ENCODE data around the gene MAN2B2. TPM values are rescaled to one million over a fixed set of nuclear protein-coding genes. Genes with fewer than 3 reads are reported as not detected.
A peak's percentile ranks its signal among the peaks of the same experiment; 100 is the strongest.

The MAN2B2 gene
- total and polyA plus RNA-seq, 2 of the 4 experiments (the other 2 are of a cell fraction) = 13.4 to 34.1 TPM

DNA sequence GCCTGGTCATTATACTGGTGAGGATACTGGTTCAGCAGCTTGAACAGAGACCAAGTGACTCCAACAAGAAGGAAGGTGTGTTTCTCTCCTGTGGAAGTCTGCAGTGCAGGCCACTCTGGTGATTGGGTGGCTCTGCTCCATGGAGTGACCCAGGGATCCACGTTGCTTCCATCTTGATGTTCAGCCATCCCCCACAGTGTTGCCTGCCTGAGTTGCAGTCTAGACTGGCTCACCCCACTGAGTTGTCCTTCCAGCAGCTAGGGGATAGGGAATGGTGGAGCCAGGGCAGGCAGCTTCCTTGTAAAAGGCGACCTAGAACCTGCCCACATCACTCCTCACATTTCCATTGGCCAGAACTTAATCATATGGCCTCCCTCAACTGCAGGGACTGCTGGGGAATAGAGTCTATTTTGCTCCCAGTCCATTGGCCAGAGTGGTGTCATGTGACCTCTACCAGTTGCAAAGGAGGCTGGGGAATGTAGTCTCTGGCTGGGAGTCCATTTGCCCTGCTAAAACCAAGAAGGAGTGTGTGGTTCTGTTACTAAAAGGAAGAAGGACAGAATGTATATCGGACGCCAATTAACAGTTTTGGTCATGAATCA, 8.0 kb downstream of the MAN2B2 start:
- no peak overlapping the region for H2BK15ac ChIP-seq (ENCODE audit: low read depth, low read length)
- H3K9me1 ChIP-seq (ENCODE audit: insufficient read depth, low read length) = peaks cover 4% of the 10 kb centered on the region; the same call in 1 of the 2 replicates
- in situ Hi-C loops (cut with MboI; ENCODE audit: low sequenced_read_pairs) = no loop called here
- no peak overlapping the region for H3K23ac ChIP-seq (ENCODE audit: low read depth, low read length)
- H3K14ac ChIP-seq (replicated peaks; ENCODE audit: low read depth, low read length) = no peak overlapping the region
- no peak overlapping the region for H2BK120ac ChIP-seq (ENCODE audit: low read depth, low read length)
- ChIA-PET POLR2A (ENCODE audit: unreplicated experiment) (no interaction called here), CTCF (no interaction called here)
- no peak overlapping the region for H4K8ac ChIP-seq (ENCODE audit: low read depth in 2 of 2, low read length in 2 of 2)
- H3K9me3 ChIP-seq (ENCODE audit: control insufficient read depth, insufficient read depth, low read length) = peaks cover 4% of the 10 kb centered on the region; the same call in 1 of the 2 replicates
- H3K9ac ChIP-seq (ENCODE audit: low read depth, low read length) = no peak overlapping the region
- H2AK9ac ChIP-seq (replicated peaks; ENCODE audit: low read depth, low read length, poor library complexity) = no peak overlapping the region
- H2AFZ ChIP-seq (replicated peaks; ENCODE audit: low read length, poor library complexity) = peak overlapping the region; percentile 51
- intact Hi-C loops (cut with micrococcal nuclease) = no loop called here
- H3K4me1 ChIP-seq (ENCODE audit: control insufficient read depth, insufficient read depth, low read length) = no peaks in the 10 kb centered on the region
- WGBS, 2 experiments (ENCODE audit: extremely low coverage in 2 of 2, insufficient read length in 1 of 2) = no CpG with 5 or more reads among the region's 4 CpGs
- no peak overlapping the region for H3K27ac ChIP-seq (ENCODE audit: insufficient read depth, low read length)
- H3K4me2 ChIP-seq (ENCODE audit: low read depth, low read length) = no peak overlapping the region
- H3K18ac ChIP-seq (ENCODE audit: low read depth, low read length) = no peak overlapping the region
- H2BK5ac ChIP-seq (ENCODE audit: low read depth, low read length, poor library complexity, severe bottlenecking) = no peak overlapping the region
- ATAC-seq (ENCODE audit: low read depth) (peak; percentile 70), DNase-seq (peak; percentile 25)
- no TSS peak for BruUV-seq (replicated peaks)
- H3K56ac ChIP-seq (ENCODE audit: extremely low read depth, insufficient read depth, low read length) = no peak overlapping the region
- H3K27me3 ChIP-seq (ENCODE audit: control insufficient read depth, insufficient read depth, low read length) = no peaks in the 10 kb centered on the region
- no peak overlapping the region for H2AK5ac ChIP-seq (ENCODE audit: low read depth, low read length)
- H4K20me1 ChIP-seq (ENCODE audit: insufficient read depth, low read length) = no peaks in the 10 kb centered on the region
- H3K4me3 ChIP-seq (ENCODE audit: insufficient read depth, low read depth, low read length) = no peak overlapping the region
- H2BK20ac ChIP-seq (ENCODE audit: low read depth, low read length) = no peak overlapping the region
- H3K79me1 ChIP-seq (ENCODE audit: low read depth in 1 of 2, low read length in 2 of 2) = no peaks in the 10 kb centered on the region
- no peak overlapping the region for H4K5ac ChIP-seq (ENCODE audit: low read depth, low read length)
- no peak overlapping the region for H4K91ac ChIP-seq (ENCODE audit: insufficient read depth, low read depth, low read length)
- no peak overlapping the region for H3K4ac ChIP-seq (ENCODE audit: low read depth, low read length)
- dilution Hi-C loops (cut with HindIII; ENCODE audit: low sequenced_read_pairs, unreplicated experiment) = no loop called here
- TF ChIP-seq, protein P1, sequence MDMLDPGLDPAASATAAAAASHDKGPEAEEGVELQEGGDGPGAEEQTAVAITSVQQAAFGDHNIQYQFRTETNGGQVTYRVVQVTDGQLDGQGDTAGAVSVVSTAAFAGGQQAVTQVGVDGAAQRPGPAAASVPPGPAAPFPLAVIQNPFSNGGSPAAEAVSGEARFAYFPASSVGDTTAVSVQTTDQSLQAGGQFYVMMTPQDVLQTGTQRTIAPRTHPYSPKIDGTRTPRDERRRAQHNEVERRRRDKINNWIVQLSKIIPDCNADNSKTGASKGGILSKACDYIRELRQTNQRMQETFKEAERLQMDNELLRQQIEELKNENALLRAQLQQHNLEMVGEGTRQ (IDR thresholded peaks at IDR 0.05; ENCODE audit: low read depth, low read length) = peak; percentile 85
- TF ChIP-seq POLR2A (IDR thresholded peaks at IDR 0.05; ENCODE audit: low read depth, low read length) (no peak), RCOR1 (IDR thresholded peaks at IDR 0.05; ENCODE audit: insufficient replicate concordance, low read length) (no peak), FOS (IDR thresholded peaks at IDR 0.05; ENCODE audit: low read depth, low read length) (no peak)
- TF ChIP-seq, protein P2, sequence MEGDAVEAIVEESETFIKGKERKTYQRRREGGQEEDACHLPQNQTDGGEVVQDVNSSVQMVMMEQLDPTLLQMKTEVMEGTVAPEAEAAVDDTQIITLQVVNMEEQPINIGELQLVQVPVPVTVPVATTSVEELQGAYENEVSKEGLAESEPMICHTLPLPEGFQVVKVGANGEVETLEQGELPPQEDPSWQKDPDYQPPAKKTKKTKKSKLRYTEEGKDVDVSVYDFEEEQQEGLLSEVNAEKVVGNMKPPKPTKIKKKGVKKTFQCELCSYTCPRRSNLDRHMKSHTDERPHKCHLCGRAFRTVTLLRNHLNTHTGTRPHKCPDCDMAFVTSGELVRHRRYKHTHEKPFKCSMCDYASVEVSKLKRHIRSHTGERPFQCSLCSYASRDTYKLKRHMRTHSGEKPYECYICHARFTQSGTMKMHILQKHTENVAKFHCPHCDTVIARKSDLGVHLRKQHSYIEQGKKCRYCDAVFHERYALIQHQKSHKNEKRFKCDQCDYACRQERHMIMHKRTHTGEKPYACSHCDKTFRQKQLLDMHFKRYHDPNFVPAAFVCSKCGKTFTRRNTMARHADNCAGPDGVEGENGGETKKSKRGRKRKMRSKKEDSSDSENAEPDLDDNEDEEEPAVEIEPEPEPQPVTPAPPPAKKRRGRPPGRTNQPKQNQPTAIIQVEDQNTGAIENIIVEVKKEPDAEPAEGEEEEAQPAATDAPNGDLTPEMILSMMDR (conservative IDR thresholded peaks at IDR 0.05; ENCODE audit: low read depth, low read length) = no peak
- H3K36me3 ChIP-seq (ENCODE audit: control insufficient read depth, insufficient read depth, low read length) = peaks cover 38% of the 10 kb centered on the region

Measured in IMR-90 (cell line).